Mucosa of rectum (tissue), 2 donors: ENCODE measurements around the gene EPS8.

Source experiments
- H3K27ac ChIP-seq, 2 donors: one replicate each; pipeline ENCODE4 v1.7.0; 2013; ENCODE audit warnings: inconsistent platforms in 2 of 2, low read depth in 2 of 2, low read length in 2 of 2
- H3K27me3 ChIP-seq, 2 donors: one replicate each; pipeline ENCODE4 v1.7.0; 2013; ENCODE audit warnings: low read length in 2 of 2; ENCODE audit not compliant: control insufficient read depth in 2 of 2, insufficient read depth in 2 of 2
- H3K36me3 ChIP-seq, 2 donors: one replicate each; pipeline ENCODE4 v1.7.0; 2013; ENCODE audit warnings: low read length in 2 of 2; ENCODE audit not compliant: control insufficient read depth in 2 of 2, insufficient read depth in 2 of 2
- H3K4me1 ChIP-seq, 2 donors: one replicate each; pipeline ENCODE4 v1.7.0; 2013; ENCODE audit warnings: low read length in 2 of 2, mild to moderate bottlenecking in 1 of 2; ENCODE audit not compliant: control insufficient read depth in 2 of 2, insufficient read depth in 2 of 2
- H3K4me3 ChIP-seq, 2 donors: one replicate each; pipeline ENCODE4 v1.7.0; 2013; ENCODE audit warnings: low read length in 2 of 2
- H3K9ac ChIP-seq, 2 donors: one replicate each; pipeline ENCODE4 v1.7.0; 2013; ENCODE audit warnings: low read length in 2 of 2, low read depth in 1 of 2, mild to moderate bottlenecking in 1 of 2
- H3K9me3 ChIP-seq, 2 donors: one replicate each; pipeline ENCODE4 v1.7.0; 2013; ENCODE audit warnings: low read length in 2 of 2; ENCODE audit not compliant: control insufficient read depth in 2 of 2
- donor health status: healthy.
- donor health status: Normal muscosa, but diverticular disease.

Gene EPS8

GRCh38 chr12:15600223-15600935, 188.8 kb downstream of the EPS8 start:
- Histone ChIP-seq H3K9ac (no peak overlapping the region), H3K36me3 (peaks cover 3 to 5% of the 10 kb centered on the region in 2 donors), H3K4me3 (no peak overlapping the region), H3K27me3 (no peaks in the 10 kb centered on the region), H3K27ac (no peak overlapping the region), H3K9me3 (no peaks in the 10 kb centered on the region), H3K4me1 (peaks cover 0 to 3% of the 10 kb centered on the region in 2 donors)

- Histone ChIP-seq H3K4me3 (no peak overlapping the region), H3K27ac (no peak overlapping the region), H3K9ac (no peak overlapping the region), H3K4me1 (peaks cover 0 to 3% of the 10 kb centered on the region in 2 donors), H3K27me3 (no peaks in the 10 kb centered on the region), H3K36me3 (peaks cover 3 to 10% of the 10 kb centered on the region in 2 donors), H3K9me3 (no peaks in the 10 kb centered on the region)
Measured at GRCh38 chr12:15599266-15600037, 189.7 kb downstream of the EPS8 start.

- peaks cover 3 to 10% of the 10 kb centered on the region in 2 donors for H3K36me3 ChIP-seq
- H3K27ac ChIP-seq = no peak overlapping the region
- peaks cover 0 to 3% of the 10 kb centered on the region in 2 donors for H3K4me1 ChIP-seq
- H3K4me3 ChIP-seq = no peak overlapping the region
- no peaks in the 10 kb centered on the region for H3K9me3 ChIP-seq
- H3K9ac ChIP-seq = no peak overlapping the region
- H3K27me3 ChIP-seq = no peaks in the 10 kb centered on the region
Measured at GRCh38 chr12:15597125-15597830, 191.9 kb downstream of the EPS8 start.

- H3K27ac ChIP-seq = no peak overlapping the region
Measured at GRCh38 chr12:15596174-15596573, 193.0 kb downstream of the EPS8 start.

GRCh38 chr12:15592934-15593333, 196.3 kb downstream of the EPS8 start:
- Histone ChIP-seq H3K27ac (no peak overlapping the region), H3K4me1 (peaks cover 5 to 9% of the 10 kb centered on the region in 2 donors), H3K4me3 (no peak overlapping the region), H3K27me3 (no peaks in the 10 kb centered on the region), H3K9me3 (no peaks in the 10 kb centered on the region), H3K9ac (no peak overlapping the region), H3K36me3 (peaks cover 3 to 13% of the 10 kb centered on the region in 2 donors)

More at GRCh38 chr12:15596174-15596573, 193.0 kb downstream of the EPS8 start:
- peaks cover 0 to 3% of the 10 kb centered on the region in 2 donors for H3K4me1 ChIP-seq
- H3K27me3 ChIP-seq = no peaks in the 10 kb centered on the region
- H3K36me3 ChIP-seq = peaks cover 3 to 10% of the 10 kb centered on the region in 2 donors
- no peak overlapping the region for H3K4me3 ChIP-seq
- no peak overlapping the region for H3K9ac ChIP-seq
- no peaks in the 10 kb centered on the region for H3K9me3 ChIP-seq

GRCh38 chr12:15591811-15592210, 197.4 kb downstream of the EPS8 start:
- Histone ChIP-seq H3K4me1 (peaks cover 5 to 9% of the 10 kb centered on the region in 2 donors), H3K9me3 (no peaks in the 10 kb centered on the region), H3K4me3 (no peak overlapping the region)

GRCh38 chr12:15590180-15590826, 198.9 kb downstream of the EPS8 start:
- Histone ChIP-seq H3K4me1 (peaks cover 5 to 6% of the 10 kb centered on the region in 2 donors), H3K27ac (peak overlapping the region; percentile 41 to 45), H3K27me3 (no peaks in the 10 kb centered on the region), H3K9me3 (no peaks in the 10 kb centered on the region), H3K9ac (peak overlapping the region; percentile 72 to 73), H3K4me3 (peak overlapping the region; percentile 69 to 71), H3K36me3 (peaks cover 0 to 11% of the 10 kb centered on the region in 2 donors)

More at GRCh38 chr12:15591811-15592210, 197.4 kb downstream of the EPS8 start:
- Histone ChIP-seq H3K36me3 (peaks cover 3 to 17% of the 10 kb centered on the region in 2 donors), H3K27me3 (no peaks in the 10 kb centered on the region), H3K9ac (no peak overlapping the region), H3K27ac (no peak overlapping the region)

GRCh38 chr12:15589328-15590032, 199.7 kb downstream of the EPS8 start:
- Histone ChIP-seq H3K4me3 (no peak overlapping the region), H3K27ac (peak overlapping the region in 1 of 2 donors; percentile 45), H3K27me3 (no peaks in the 10 kb centered on the region), H3K4me1 (peaks cover 5 to 6% of the 10 kb centered on the region in 2 donors), H3K9ac (no peak overlapping the region), H3K9me3 (no peaks in the 10 kb centered on the region), H3K36me3 (peaks cover 0 to 7% of the 10 kb centered on the region in 2 donors)

GRCh38 chr12:15584366-15585041, 204.7 kb downstream of the EPS8 start:
- H3K27me3 ChIP-seq = no peaks in the 10 kb centered on the region
- H3K9ac ChIP-seq = no peak overlapping the region
- H3K27ac ChIP-seq = no peak overlapping the region
- H3K4me3 ChIP-seq = no peak overlapping the region
- peaks cover 6 to 7% of the 10 kb centered on the region in 2 donors for H3K36me3 ChIP-seq
- peaks cover 6 to 8% of the 10 kb centered on the region in 2 donors for H3K4me1 ChIP-seq
- H3K9me3 ChIP-seq = no peaks in the 10 kb centered on the region
